K562 (cell line): ENCODE results near the gene OR2T10. TPM values are rescaled to one million over a fixed set of nuclear protein-coding genes. Genes with fewer than 3 reads are reported as not detected.

ENCODE experiments used
- ATAC-seq: fragments of 200-7000 bp; cut with Tn5 transposase; 3 replicates; pipeline ENCODE4 v1.9.1; 2020; ENCODE audit warnings: moderate library complexity
- BruUV-seq: library from RNA; stranded (reverse); fragments of 400-500 nt; replicated peaks from 2 replicates; lab custom pipeline; 2021; lab: Mats Ljungman, UMichigan
- CTCF ChIA-PET: fragments of 300-600 bp; formaldehyde crosslinking; extraction: SDS; loops from one replicate; lab custom pipeline; 2021; ENCODE audit warnings: low intra/inter-chr PET ratio; lab: Yijun Ruan, JAX
- POLR2A ChIA-PET: fragments of 300-600, 350-650 bp; sonication (Branson Sonifier 250); formaldehyde crosslinking; extraction: SDS; loops from one replicate; lab custom pipeline; 2021; ENCODE audit warnings: antibody characterized with exemption, inconsistent platforms; lab: Yijun Ruan, JAX
- DNase-seq, 4 experiments: peaks; one replicate each; pipeline versions ENCODE4 v3.0.0 to v3.0.0-alpha.2; 2011 to 2018; ENCODE audit warnings: low spot score in 3 of 4, mixed read lengths in 3 of 4; ENCODE audit errors: extremely low read depth in 1 of 4
- FAIRE-seq: peaks from 2 replicates; lab custom pipeline; 2011; peaks lifted over from hg19 to GRCh38; lab: Jason Lieb, UNC
- H2AFZ ChIP-seq: 2 replicates; pipeline ENCODE4 v1.6.0; 2011; ENCODE audit warnings: low read depth, low read length, control low read depth, inconsistent platforms
- H3K27ac ChIP-seq: fragments of 200-600 bp; 3 replicates; pipeline ENCODE4 v1.8.0; 2011; ENCODE audit warnings: low read depth, mild to moderate bottlenecking, control low read depth, inconsistent platforms, low read length, moderate library complexity, mixed read lengths; ENCODE audit errors: extremely low read depth
- H3K27me3 ChIP-seq, 2 experiments: fragments of 300-600 bp in 1 of 2; 2 replicates in 1 of 2; 3 replicates in 1 of 2; pipeline versions ENCODE4 v1.6.0 to v1.8.0; 2011; ENCODE audit warnings: inconsistent platforms in 2 of 2, low read length in 2 of 2, mild to moderate bottlenecking in 1 of 2, mixed read lengths in 1 of 2, moderate library complexity in 1 of 2; ENCODE audit not compliant: control insufficient read depth in 2 of 2, insufficient read depth in 2 of 2
- H3K36me3 ChIP-seq: fragments of 300-600 bp; 3 replicates; pipeline ENCODE4 v1.8.0; 2011; ENCODE audit warnings: mild to moderate bottlenecking, low read length, inconsistent platforms; ENCODE audit not compliant: control insufficient read depth, insufficient read depth
- H3K4me1 ChIP-seq, 2 experiments: fragments of 200-600 bp in 1 of 2; replicated peaks in 1 of 2; 2 replicates in 1 of 2; 3 replicates in 1 of 2; pipeline versions ENCODE4 v1.5.1 to v1.8.0; 2011; ENCODE audit warnings: inconsistent platforms in 2 of 2, low read length in 2 of 2, mild to moderate bottlenecking in 1 of 2, mixed read lengths in 1 of 2, moderate library complexity in 1 of 2; ENCODE audit not compliant: control insufficient read depth in 2 of 2, insufficient read depth in 2 of 2
- H3K4me2 ChIP-seq: 2 replicates; pipeline ENCODE4 v1.6.1; 2011; ENCODE audit warnings: low read length, control low read depth, inconsistent platforms, mixed read lengths; ENCODE audit not compliant: insufficient read depth
- H3K4me3 ChIP-seq: fragments of 200-600 bp; sonication (generic), shearing (Covaris generic); 2 replicates; pipeline ENCODE4 v1.5.1; 2016; ENCODE audit warnings: control low read depth, inconsistent platforms
- H3K79me2 ChIP-seq: fragments of 200-600 bp; 3 replicates; pipeline ENCODE4 v1.8.0; 2011; ENCODE audit warnings: low read length, inconsistent platforms; ENCODE audit not compliant: control insufficient read depth, insufficient read depth
- H3K9ac ChIP-seq, 2 experiments: 2 replicates each; pipeline versions ENCODE4 v1.6.0 to v1.6.1; 2011; ENCODE audit warnings: low read depth in 2 of 2, low read length in 2 of 2, control low read depth in 1 of 2, inconsistent platforms in 1 of 2, mild to moderate bottlenecking in 1 of 2, mixed read lengths in 1 of 2; ENCODE audit not compliant: insufficient read depth in 1 of 2
- H3K9me1 ChIP-seq: one replicate; pipeline ENCODE4 v1.6.0; 2011; ENCODE audit warnings: inconsistent platforms, mild to moderate bottlenecking, low read length, moderate library complexity; ENCODE audit not compliant: control insufficient read depth, insufficient read depth
- H3K9me3 ChIP-seq: replicated peaks from 2 replicates; pipeline ENCODE4 v1.5.1; 2011; ENCODE audit warnings: low read depth, low read length, inconsistent platforms; ENCODE audit not compliant: control insufficient read depth, insufficient read depth
- H4K20me1 ChIP-seq: replicated peaks from 2 replicates; pipeline ENCODE4 v1.6.1; 2011; ENCODE audit warnings: low read length, inconsistent platforms, mixed read lengths; ENCODE audit not compliant: control insufficient read depth, insufficient read depth
- GATA2 ChIP-seq: sonication (generic); formaldehyde crosslinking; IDR thresholded peaks from 2 replicates; pipeline ENCODE4 v1.4.0; 2020; ENCODE audit warnings: mild to moderate bottlenecking, missing genetic modification reagents
- PATZ1 ChIP-seq: fragments of 250-450 bp; sonication (Bioruptor Pico); IDR thresholded peaks from 2 replicates; pipeline ENCODE4 v1.5.0; 2020; ENCODE audit warnings: mild to moderate bottlenecking, borderline replicate concordance
- PHB2 ChIP-seq: fragments of 450-650 bp; IDR thresholded peaks from 2 replicates; pipeline ENCODE4 v1.6.1; 2017; ENCODE audit warnings: low read depth
- PHF8 ChIP-seq: fragments of 200-600 bp; sonication (generic); IDR thresholded peaks from 2 replicates; pipeline ENCODE4 v1.6.1; 2012; ENCODE audit warnings: mixed run types, mild to moderate bottlenecking, inconsistent platforms, low read length, moderate library complexity, borderline replicate concordance
- POLR2H ChIP-seq: IDR thresholded peaks from 2 replicates; pipeline ENCODE4 v1.6.1; 2016; ENCODE audit warnings: missing genetic modification characterization, low read depth, mild to moderate bottlenecking, control low read depth, missing compliant biosample characterization, moderate library complexity
- SIN3B ChIP-seq: fragments of 450-650 bp; IDR thresholded peaks from 2 replicates; pipeline ENCODE4 v1.6.1; 2017; ENCODE audit warnings: low read depth, mild to moderate bottlenecking, moderate library complexity
- SMAD2 ChIP-seq: fragments of 150-350 bp; IDR thresholded peaks from 2 replicates; pipeline ENCODE4 v1.6.1; 2014; ENCODE audit warnings: low read depth, mild to moderate bottlenecking, low read length
- THRA ChIP-seq: fragments of 450-650 bp; IDR thresholded peaks from 2 replicates; pipeline ENCODE4 v1.6.1; 2017; ENCODE audit warnings: mild to moderate bottlenecking, moderate library complexity
- THRAP3 ChIP-seq: fragments of 450-650 bp; IDR thresholded peaks from 2 replicates; pipeline ENCODE4 v1.6.1; 2016; ENCODE audit warnings: mild to moderate bottlenecking, inconsistent platforms, borderline replicate concordance
- ZFP1 ChIP-seq: fragments of 450-650 bp; formaldehyde crosslinking; IDR thresholded peaks from 2 replicates; pipeline ENCODE4 v1.4.0; 2020; ENCODE audit warnings: mild to moderate bottlenecking, mixed read lengths
- ZKSCAN3 ChIP-seq: fragments of 250-450 bp; sonication (Bioruptor Pico); IDR thresholded peaks from 2 replicates; pipeline ENCODE4 v1.4.0; 2020
- ZNF384 ChIP-seq: IDR thresholded peaks from 2 replicates; pipeline ENCODE4 v1.6.1; 2012; ENCODE audit warnings: low read depth, low read length, improper control_type of control experiment
- ZNF41 ChIP-seq: fragments of 250-450 bp; sonication (Bioruptor Pico); conservative IDR thresholded peaks from 2 replicates; pipeline ENCODE4 v1.4.0; 2020; ENCODE audit warnings: mild to moderate bottlenecking
- WGBS: fragments of 100-300 bp; shearing (Covaris generic); methylation state at CpG from one replicate; pipeline ENCODE4 v1.1.6; 2016; ENCODE audit warnings: low coverage, mixed read lengths; ENCODE audit not compliant: insufficient coverage; ENCODE audit errors: missing lambda C conversion rate; 5-methylcytosine and 5-hydroxymethylcytosine counted together
- in situ Hi-C: fragments of 300-500 bp; cut with MboI; formaldehyde crosslinking; loops from 4 replicates; pipeline ENCODE4 v1.15.0; 2018; ENCODE audit warnings: inconsistent platforms, mixed read lengths
- intact Hi-C: fragments of 100-400 bp; cut with micrococcal nuclease; formaldehyde crosslinking; loops from 2 replicates; pipeline ENCODE4 v1.14.2; 2022
- polyA plus RNA-seq, 8 experiments: library from polyadenylated mRNA; depleted of rRNA in 4 of 8; stranded (reverse) in 5 of 8; unstranded in 3 of 8; fragments of >200 nt; fragmentation: Nextera tagmentation in 2 of 8; fragmentation: Illumina TruSeq in 1 of 8; extraction: Ambion mirVana in 2 of 8; extraction: Trizol in 1 of 8; gene quantifications; 2 replicates each; pipeline versions ENCODE4 v1.2.1 to v1.2.3, GENCODE V29; 2011 to 2014; ENCODE audit warnings: inconsistent platforms in 1 of 8, missing spikeins in 1 of 8
- total RNA-seq, 7 experiments: library from RNA; depleted of rRNA in 6 of 7; stranded (reverse); fragments of >200 nt in 6 of 7; fragmentation: Illumina TruSeq in 2 of 7; extraction: Trizol in 2 of 7; gene quantifications; 2 replicates each; pipeline versions ENCODE4 v1.2.1 to v1.2.3, GENCODE V29; 2011 to 2021; ENCODE audit warnings: low replicate concordance in 1 of 7

Gene OR2T10
- total and polyA plus RNA-seq, 9 of the 15 experiments (the other 6 are each of a cell fraction or from before 2014, with no cell fraction given) = not detected

DNA sequence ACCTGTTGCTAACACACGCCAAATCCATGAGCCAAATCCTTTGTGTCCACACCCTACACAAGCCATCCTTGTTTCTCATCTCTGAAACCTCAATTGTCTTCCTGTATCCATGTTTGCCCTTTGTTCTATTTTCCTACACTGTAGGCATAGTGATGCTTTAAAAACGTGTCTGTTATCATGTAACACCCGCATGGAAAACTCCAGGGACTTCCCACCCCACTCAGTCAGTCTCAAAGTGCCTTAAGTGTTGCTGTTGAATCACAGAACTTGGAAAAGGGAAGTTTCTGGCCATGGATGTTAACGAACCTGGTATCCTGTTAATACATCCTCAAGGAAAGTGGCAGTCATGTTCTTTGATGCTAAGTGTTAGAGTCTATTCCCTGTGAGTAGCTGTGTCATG, 27.7 kb upstream of the OR2T10 start:
- Histone ChIP-seq H3K27ac (no peak overlapping the region), H3K9me3 (no peaks in the 10 kb centered on the region), H2AFZ (no peak overlapping the region), H3K9ac (no peak overlapping the region), H4K20me1 (no peaks in the 10 kb centered on the region), H3K79me2 (no peaks in the 10 kb centered on the region)
- DNase-seq = no peak
- 6% methylated on average over 3 of the region's 4 CpGs for WGBS
- TF ChIP-seq THRA (no peak), ZNF384 (no peak), PHF8 (no peak), GATA2 (CRISPR knock-in tag) (no peak), THRAP3 (no peak), ZKSCAN3 (CRISPR knock-in tag) (no peak), SMAD2 (no peak), SIN3B (no peak), ZFP1 (CRISPR knock-in tag) (no peak), PHB2 (no peak), POLR2H (tag) (no peak), ZNF41 (CRISPR knock-in tag) (no peak), PATZ1 (CRISPR knock-in tag) (no peak)
- TF ChIP-seq, all 486 proteins: peak for 0
- no peak for ATAC-seq
- BruUV-seq = no TSS peak
- intact Hi-C loops = no loop called here
- Histone ChIP-seq H3K4me1 (no peaks in the 10 kb centered on the region), H3K4me3 (no peak overlapping the region), H3K36me3 (no peaks in the 10 kb centered on the region), H3K9me1 (no peaks in the 10 kb centered on the region), H3K4me2 (no peak overlapping the region), H3K27me3 (no peaks in the 10 kb centered on the region)
- FAIRE-seq = no peak
- CTCF ChIA-PET = no interaction called here
- POLR2A ChIA-PET = no interaction called here
- in situ Hi-C loops = no loop called here
